Activated CD8-positive, alpha-beta memory T cell treated with anti-CD3 and anti-CD28 coated beads, Interleukin-2, amount 50 U/mL, for 1 hour (primary cell): ENCODE results near the gene RASSF5.
"Not testable (repeated sequence)": the region's sequence is repeated elsewhere in the genome, so short reads cannot be mapped to it uniquely, and the experiment has no call there.

Source experiments
- DNase-seq: peaks from one replicate; pipeline ENCODE4 v3.0.0-alpha.2; 2020; ENCODE audit errors: extremely low read depth

RASSF5 gene

GRCh38 chr1:206569556-206569955 is 62.2 kb downstream of the RASSF5 start:
- DNase-seq, result no peak

- DNase-seq, result no peak
These were observed 63.2 kb downstream of the RASSF5 start for GRCh38 chr1:206570529-206570928.

- no peak for DNase-seq
These were observed 65.5 kb downstream of the RASSF5 start for GRCh38 chr1:206572835-206573234.

DNA sequence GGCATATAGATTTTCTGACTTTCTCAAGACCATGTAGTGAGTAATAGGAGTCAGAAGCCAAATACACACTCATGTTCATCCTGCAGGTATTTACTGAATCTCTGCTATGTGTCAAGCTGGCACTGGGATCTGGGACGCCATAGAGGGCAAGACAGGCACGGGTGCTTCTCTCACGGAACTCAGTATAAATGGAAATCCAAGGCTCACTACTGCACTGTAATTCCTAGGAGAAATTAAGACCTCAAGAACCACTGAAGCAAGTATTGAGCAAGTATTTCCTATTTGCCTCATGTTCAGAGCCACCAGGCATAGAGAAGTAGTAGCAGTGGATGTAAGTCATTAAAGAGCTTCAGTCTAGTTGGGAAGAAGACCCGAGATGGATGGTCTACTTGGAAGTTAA is 66.0 kb downstream of the RASSF5 start:
- DNase-seq, result no peak

DNA sequence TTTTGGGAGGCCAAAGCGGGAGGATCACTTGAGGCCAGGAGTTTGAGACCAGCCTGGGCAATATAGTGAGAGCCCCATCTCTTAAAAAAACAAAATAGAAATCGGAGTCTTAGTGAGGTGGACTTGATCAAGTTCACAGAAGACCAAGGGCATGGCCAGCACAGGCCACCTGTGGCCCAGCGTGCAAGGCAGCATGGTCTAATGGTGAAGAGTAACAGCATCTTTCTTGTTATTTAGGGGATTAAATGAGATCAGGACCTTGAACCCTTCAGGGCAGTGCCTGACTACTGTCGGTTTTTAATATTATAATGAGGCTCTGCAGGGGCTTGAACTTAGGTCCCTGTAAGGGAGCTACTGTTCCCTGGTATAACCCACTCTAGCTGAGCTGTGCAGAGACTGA is 66.4 kb downstream of the RASSF5 start:
- no peak for DNase-seq

DNA sequence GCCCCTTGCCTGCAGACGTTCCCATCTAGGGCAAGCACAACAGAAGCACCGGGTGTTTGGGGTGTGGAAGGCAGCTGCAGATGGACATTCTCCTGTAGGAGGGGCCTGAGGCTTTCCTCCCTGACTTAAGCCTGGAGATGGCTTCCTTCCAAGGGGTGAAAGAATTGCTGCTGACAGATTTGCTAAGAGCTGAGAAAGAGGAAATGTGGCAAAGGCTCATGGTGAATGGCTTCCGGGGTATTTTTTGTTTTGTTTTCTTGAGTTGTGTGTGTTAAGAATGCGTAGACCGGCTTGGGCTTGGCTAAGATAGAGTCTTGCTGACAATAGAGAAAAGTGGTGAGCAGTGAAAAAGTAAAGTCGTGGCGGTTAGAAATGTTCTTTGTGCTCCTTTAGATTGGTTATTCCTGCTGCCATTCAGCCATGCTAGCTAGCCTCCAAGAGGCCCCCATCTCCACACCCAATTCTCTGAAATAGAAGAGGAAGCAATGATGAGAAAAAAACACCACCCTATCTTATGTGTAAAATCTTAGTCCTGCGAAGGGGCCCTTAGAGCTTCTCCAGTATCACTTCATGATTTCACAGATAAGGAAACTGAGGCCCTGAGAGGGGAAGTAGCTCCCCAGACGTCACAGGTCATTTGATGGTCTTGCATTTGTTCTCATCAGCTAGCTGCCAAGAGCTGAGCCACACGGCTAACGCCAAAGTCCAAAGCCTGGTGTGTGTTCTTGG is 68.0 kb downstream of the RASSF5 start:
- no peak for DNase-seq

- no peak for DNase-seq
These were observed 68.8 kb downstream of the RASSF5 start for GRCh38 chr1:206575894-206576737.

DNA sequence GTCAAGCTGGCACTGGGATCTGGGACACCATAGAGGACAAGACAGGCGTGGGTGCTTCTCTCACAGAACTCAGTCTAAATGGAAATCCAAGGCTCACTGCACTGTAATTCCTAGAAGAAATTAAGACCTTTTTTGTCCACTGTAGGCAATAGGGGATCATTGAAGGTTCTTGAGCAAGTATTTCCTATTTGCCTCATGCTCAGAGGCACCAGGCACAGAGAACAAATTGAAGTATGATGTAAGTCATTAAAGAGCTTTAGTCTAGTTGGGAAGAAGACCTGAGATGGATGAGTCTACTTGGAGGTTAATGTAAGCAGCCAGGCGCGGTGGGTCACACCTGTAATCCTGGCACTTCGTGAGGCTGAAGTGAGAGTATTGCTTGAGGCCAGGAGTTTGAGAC is 70.3 kb downstream of the RASSF5 start:
- DNase-seq, result no peak

DNA sequence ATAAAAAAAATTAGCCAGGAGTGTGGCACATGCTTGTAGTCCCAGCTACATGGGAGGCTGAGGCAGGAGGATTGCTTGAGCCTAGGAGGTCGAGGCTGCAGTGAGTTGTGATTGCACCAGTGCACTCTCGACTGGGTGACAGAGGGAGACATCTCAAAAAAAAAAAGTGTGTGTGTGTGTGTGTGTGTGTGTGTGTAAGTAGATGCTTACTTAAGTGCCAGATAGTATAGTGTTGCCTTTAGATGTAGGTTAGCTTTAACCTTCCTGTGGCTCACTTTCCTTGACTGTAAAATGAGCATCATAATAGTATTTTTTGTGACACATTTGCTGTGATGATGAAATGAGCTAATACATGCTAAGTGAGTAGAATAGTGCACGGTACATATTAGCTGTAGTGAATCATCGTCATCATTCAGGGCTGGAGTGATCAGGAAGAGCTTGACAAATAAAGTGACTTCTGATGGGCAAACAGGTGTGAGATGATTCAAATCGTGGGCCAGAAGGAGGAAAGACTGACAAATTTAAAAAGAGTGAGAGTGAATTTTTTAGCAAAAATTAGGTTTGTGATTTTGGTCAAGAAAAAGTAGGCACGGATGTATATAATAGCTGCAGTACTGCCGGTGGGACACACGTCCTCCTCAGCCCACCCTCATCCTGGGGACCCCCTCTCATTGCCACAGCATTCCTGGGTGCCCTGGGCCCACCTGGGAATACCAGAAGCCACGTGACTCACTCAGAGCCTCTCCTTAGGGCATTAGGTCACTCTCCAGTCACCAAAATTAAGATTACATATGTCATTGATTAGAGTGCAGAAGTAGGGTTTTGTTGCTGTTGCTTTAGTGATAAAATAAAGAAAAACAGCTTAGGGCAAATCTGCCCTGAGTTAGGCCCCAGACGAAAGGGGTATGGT is 71.0 kb downstream of the RASSF5 start:
- no peak for DNase-seq

- no peak for DNase-seq
These were observed 71.6 kb downstream of the RASSF5 start for GRCh38 chr1:206578978-206579374.

- peak; percentile 92 for DNase-seq
These were observed 72.6 kb downstream of the RASSF5 start for GRCh38 chr1:206579747-206580437.

DNA sequence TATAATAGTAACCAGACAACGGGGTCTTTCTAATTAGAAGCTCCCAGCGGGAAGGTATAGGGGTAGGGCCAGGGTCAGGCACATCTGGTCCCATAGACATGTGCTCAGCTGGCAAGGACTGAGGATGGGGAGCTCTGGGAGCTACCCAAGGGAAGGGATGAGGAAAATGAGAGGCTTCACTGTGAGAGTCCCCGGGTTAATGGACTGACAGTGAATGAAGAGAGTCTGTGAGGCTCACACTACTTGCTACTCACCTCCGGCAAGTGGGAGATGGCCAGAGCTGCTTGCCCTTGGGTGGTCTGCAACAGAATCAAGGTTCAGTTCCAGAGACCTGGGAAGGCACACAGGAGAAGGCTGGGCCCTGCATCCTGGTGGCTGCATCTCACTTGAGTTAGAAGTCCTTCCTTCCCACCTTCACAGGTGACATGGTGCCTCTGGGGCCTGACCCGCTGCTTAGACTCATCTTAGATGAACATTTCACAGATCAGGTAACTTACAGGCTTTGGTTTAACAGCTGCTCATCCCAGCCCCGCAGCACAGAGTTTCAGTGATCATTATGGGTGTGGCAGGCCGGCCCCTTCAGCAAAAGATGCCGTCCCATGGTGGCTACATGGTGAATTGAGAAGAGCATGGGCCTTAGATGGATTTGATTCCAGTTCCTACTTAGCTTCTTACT is 73.2 kb downstream of the RASSF5 start:
- DNase-seq, result no peak

GRCh38 chr1:206581114-206581497 is 73.8 kb downstream of the RASSF5 start:
- not testable (repeated sequence) for DNase-seq

- DNase-seq, result peak; percentile 70
These were observed 74.2 kb downstream of the RASSF5 start for GRCh38 chr1:206581571-206581981.

GRCh38 chr1:206582537-206582936 is 75.2 kb downstream of the RASSF5 start:
- DNase-seq, result no peak

DNA sequence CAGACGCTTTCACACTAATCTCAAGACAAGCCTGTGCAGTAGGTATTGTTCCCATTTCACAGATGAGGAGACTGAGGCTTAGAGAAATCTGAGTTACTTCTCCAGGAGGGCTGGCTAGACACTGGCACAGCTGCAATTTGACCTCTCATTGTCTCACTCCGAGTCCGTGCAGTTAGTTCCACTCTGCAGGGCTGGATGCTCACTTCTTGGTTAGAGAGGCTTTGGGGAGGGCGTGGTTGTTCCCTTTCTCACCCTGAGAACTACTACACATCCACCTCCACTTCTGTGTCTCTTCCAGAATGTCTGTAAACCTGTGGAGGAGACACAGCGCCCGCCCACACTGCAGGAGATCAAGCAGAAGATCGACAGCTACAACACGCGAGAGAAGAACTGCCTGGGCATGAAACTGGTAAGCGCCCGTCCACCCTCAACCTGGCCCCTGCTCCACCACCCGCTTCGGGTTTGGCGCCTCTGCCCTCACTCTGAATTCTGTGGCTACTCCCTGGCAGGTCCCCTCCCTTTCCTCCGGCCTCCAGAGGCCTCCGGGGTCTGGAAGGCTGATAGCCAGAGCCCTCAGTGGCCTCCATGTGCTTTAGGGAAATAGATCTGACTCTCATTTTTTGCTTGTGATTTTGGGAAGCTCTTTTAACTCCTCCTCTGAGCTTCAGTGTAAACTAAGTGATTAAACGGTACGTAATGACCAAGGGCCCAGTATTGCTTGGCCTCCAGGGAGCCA is 75.8 kb downstream of the RASSF5 start:
- no peak for DNase-seq

GRCh38 chr1:206583707-206584648 is 76.6 kb downstream of the RASSF5 start:
- DNase-seq, result peak; percentile 73

GRCh38 chr1:206584683-206585082 is 77.4 kb downstream of the RASSF5 start:
- DNase-seq, result no peak
